Measurements from ENCODE around the gene INMT.

INMT gene

DNA sequence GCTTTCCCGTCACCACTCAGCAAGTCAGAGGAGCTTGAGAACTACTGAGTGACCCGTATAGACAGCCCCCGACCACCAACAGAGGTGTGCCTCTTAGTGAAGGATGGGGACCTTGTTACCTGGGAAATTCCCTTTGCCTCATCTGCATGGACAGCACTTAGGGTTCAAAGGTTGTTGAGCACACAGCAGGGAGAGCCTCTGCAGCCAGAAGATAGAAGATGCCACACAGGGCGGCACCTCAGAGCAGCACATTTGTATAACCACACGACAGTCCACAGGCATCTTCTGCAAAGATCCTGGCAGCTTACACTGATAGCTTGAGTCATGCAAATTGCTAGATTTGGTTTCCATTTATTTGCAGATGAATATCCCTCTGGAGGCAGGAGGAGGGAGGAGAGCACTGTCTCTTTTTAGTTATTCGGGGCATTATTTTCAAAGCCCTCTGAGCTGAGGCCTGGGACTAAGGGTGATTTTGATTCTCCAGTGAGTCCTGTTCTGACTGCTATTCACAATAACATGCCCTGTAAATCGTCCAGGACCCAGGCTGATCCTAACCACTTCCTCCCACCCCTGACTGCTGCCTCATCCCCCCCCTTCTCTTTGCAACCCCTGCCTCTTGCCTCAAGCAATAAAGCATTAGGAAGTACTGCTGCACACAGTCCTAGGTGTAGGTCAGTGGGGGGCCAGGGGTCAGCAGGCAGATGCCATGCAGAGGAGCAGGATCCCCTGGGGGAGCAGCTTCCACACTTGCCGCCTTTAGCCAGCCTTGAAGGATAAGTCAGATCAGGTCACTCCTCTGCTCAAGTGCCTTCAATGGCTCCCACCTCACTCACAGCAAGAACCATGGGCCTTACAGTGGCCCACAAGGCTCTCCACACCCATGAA is 24.6 kb upstream of the INMT start:
- in situ Hi-C loops (cut with HindIII; ENCODE audit: low sequenced_read_pairs), result no loop called here

DNA sequence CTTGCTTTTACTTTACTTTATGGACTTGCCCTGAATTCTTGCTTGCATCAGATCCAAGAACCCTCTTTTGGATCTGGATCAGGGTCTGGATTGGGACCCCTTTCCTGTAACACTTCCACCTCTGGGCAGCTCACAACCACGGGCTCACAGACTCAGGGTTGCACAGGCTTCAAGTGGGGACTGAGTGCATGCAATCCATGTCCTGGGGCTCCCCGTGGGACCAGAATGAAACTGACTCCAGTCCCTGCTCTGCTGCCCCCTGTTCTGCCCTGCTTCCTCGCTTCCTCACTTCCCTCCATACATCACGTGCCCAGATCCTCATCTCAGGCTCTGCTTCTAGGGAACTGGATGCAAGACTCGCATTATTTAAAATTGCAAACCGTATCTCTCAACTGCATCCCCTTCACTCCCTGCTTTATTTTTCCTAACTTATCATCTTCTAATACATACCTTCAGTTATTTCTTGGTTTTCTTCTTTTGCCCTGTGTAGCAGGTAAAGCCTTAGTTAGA is 23.3 kb upstream of the INMT start:
- in situ Hi-C loops (cut with HindIII; ENCODE audit: low sequenced_read_pairs), result no loop called here

DNA sequence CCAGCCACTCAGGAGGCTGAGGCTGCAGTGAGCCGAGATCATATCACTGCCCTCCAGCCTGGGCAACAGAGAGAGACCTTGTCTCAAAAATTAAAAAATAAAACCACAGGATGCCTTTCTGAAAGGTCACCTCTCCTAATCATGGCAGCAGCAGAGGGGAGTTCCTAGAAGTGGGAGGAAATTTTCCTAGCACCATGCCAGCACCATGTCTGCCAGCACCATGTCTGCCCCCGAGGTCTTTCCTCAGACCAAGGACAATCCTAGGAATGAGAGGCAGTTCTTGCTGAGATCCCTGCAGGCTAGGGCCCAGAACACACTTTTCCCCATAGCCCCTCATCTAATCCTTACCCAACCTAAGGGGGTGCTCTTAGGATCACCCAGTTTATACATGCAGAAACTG is 22.3 kb upstream of the INMT start:
- in situ Hi-C loops (cut with HindIII; ENCODE audit: low sequenced_read_pairs), result loop anchor here (5.0 kb wide), 1 partner anchor 47 kb away; the partner anchor contains the start of gene CRHR2

DNA sequence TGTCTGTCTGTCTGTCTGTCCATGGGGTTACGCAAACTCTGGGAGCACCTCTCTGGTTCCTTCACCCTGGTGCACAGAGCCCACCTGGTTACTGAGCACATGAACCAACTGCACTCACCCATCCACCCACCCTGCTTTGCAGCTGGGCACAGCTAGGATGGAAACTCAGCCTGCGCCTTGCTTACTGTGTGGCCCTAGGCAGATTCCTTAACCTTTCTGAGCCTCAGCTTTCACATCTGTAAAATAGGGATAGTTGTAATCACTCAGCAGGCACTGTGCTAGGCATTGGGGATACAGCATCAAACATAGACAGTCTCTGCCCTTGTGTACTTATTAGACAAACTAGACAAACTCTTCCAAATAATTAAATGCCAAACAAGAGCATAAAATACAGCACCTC is 21.8 kb upstream of the INMT start:
- in situ Hi-C loops (cut with HindIII; ENCODE audit: low sequenced_read_pairs), result loop anchor here (5.0 kb wide), 1 partner anchor 48 kb away; the partner anchor contains the start of gene CRHR2

DNA sequence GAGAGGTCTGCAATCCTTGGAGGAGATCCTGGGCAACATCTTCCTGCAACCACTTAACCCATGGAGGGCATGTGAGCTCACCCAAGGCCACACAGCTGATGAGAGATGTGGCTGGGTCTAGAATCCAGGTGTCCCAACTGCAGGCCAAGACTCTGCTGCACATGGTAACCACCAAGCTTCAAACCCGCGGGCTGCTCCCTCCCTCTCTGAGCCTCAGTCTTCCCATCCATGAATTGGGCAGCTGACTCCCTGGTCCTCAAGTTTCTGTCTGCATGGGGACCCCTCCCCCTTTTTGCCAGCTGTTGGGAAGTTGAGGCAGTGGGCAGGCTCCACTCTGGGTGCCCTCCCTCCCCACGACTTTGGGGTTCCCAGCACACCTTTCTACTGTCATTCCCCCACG is 20.9 kb upstream of the INMT start:
- in situ Hi-C loops (cut with HindIII; ENCODE audit: low sequenced_read_pairs), result loop anchor here (5.0 kb wide), 1 partner anchor 49 kb away; the partner anchor contains the start of gene CRHR2

DNA sequence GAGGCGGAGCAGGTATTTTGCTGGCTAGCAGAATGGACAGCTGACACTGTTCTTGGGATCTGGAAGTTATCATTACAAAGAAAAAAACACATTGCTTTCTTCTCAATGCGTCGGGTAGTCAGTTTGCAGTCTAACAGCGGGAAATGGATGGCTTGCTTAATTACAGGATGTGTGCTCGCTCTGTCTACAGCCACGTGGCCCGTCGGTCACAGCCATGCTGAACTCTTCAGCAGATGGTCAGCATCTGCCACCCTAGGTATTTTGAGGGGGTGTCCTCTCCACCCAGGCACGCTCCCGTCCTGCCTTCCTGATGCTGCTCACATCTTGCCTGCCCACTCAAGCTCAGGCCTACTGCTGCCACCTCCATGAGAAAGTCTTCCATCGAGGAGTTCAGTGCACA is 20.4 kb upstream of the INMT start:
- in situ Hi-C loops (cut with HindIII; ENCODE audit: low sequenced_read_pairs), result loop anchor here (5.0 kb wide), 1 partner anchor 49 kb away; the partner anchor contains the start of gene CRHR2

DNA sequence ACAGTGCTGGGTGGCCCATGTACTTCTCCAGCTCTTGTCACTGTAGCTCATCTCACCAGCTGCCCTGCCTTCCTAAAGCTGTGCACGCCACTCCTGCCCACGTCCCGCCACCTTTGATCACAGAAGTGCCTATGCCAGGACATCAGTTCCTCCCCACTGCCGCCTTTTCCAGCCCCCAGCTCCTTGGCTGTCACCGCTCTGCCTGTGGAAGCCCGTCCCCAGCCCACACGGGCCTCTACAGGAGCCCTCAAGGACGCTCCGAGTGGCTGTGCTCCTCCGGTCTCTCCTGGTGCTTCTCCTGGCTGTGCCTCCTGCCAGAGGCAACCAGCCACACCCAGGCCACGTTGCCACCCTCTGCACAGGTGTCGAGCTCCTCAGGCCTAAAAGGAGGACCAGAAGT is 19.3 kb upstream of the INMT start:
- in situ Hi-C loops (cut with HindIII; ENCODE audit: low sequenced_read_pairs), result loop anchor here (5.0 kb wide), 1 partner anchor 50 kb away; the partner anchor contains the start of gene CRHR2

DNA sequence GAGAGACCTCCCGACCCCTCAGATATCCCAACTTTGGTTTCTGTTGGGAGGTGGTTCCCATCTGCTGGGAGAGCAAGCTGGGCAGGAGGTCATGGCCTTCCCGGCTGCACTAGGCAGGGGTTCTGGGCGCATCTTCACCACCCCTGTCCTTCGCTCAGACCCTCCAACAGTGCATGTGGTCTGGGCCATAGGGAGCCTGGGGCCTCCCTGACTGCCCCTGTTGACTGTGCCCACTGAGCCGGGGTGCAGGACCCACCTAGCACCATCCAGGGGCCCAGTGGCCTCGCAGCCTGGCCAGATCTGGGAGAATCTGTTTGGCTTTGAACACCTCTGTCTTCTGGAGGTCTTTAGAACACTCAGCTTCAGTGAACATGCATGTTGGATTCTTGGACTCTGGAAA is 18.7 kb upstream of the INMT start:
- in situ Hi-C loops (cut with HindIII; ENCODE audit: low sequenced_read_pairs), result loop anchor here (5.0 kb wide), 1 partner anchor 51 kb away; the partner anchor contains the start of gene CRHR2

DNA sequence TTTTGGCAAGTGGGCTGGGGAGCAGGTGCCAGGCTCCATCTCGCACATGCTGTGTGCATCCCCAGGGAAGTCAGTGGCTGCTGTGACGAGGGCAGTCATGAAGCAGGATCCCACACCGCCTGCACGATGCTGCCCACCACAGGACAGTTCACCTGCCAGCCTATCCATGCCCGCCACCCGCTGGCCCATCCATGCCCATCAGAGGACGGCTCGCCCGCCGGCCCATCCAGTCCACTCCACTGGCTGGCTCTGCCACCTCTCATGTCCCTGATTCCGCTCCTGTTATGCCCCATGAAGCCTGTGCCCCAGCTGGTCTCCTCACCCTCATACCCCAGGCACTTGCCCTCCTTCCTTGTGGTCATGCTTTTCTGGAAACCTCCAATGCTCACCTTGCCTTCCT is 18.2 kb upstream of the INMT start:
- in situ Hi-C loops (cut with HindIII; ENCODE audit: low sequenced_read_pairs), result loop anchor here (5.0 kb wide), 1 partner anchor 51 kb away; the partner anchor contains the start of gene CRHR2

DNA sequence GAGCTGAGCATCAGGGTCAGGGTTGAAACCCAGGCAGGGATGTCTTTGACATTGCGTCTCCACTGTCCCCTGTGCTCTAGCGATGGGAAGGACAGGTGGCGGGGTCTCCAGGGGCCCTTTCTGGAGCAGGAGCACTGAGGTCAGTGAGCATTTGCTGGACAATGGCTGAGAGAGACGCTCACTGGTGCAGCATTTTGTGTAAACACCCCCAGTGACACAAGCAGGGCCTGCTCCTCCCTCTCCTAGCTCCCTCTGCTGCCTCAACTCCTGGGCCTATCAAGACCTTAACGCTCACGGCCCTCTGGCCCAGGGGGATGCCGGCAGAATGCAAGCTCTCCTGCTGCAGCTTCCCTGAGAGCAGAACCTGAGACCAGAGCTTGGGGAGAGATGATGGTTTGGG is 17.4 kb upstream of the INMT start:
- in situ Hi-C loops (cut with HindIII; ENCODE audit: low sequenced_read_pairs), result loop anchor here (5.0 kb wide), 1 partner anchor 52 kb away; the partner anchor contains the start of gene CRHR2

DNA sequence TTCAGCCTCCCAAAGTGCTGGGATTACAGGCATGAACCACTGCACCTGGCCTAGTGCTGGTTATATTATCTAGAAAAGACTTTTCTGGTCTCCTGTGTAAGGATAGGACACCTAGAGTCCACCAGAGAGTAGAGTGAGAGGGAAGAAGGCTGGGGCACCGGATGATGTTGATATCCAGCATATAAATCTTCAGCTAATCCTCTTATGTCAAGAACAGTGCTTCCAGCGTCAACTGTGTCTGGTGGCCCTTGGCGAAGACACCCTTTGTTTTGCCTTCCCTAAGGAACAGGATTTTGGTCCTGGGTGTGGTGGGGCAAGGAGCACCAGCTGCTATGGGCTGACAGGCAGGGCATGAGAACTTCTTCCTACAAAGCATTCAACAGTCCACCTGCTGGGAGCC is 16.3 kb upstream of the INMT start:
- in situ Hi-C loops (cut with HindIII; ENCODE audit: low sequenced_read_pairs), result no loop called here

DNA sequence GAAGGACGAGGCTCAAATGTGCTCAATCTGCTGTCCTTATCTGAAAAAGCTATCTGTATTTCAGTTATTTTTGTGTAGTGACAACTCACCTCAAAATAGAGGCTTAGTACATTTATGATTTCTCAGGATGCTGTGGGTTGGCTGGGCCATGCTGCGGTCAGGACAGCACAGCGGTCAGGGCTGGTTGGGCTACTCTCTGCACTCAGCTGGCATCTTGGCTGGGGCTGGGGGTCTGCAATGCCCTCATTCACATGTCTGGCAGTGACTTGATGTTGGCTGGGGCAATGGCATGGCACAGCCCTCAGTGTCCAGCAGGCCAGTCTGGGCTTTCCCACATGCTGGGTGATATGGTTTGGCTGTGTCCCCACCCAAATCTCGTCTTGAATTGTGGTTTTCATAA is 15.6 kb upstream of the INMT start:
- in situ Hi-C loops (cut with HindIII; ENCODE audit: low sequenced_read_pairs), result no loop called here

DNA sequence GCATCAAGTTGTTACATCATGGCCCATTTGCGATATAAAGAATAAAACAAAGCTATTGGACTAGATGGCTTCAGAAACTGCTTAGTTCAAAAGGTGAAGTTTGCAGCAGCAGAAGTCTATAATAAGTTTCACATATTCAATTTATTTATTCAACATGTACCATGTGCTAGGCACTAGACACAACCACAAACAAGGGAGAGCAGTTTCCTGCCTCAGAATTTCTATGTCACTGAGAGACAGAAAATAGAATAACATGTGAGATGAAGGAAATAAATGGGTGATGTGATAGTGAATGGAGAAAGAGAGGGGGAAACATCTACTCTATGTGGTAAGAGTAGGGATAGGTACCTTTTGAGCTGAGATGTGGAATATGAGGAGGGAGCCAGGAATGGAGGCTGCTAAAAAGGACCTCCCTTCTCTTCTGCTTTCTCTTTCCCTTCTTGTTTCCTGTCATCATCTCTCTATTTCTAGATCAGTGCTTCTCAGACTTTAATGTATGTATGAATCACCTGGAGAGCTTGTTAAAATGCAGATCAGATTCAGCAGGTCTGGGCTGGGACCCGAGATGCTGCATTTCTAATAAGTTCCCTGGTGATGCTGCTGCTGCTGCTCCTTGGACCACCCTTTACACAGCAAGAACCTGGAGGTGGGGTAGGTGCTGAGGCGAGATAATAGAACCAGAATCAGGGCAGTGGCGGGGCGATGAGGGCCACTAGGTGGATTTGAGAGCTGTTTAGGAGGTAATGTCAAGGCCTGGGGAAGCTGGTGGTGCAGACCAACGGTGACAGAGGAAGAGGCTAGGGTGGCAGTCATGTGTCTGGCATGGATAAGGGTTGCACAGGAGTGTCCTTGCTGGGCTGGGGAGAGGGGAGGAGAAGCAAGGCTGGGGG is 13.7 kb upstream of the INMT start:
- in situ Hi-C loops (cut with HindIII; ENCODE audit: low sequenced_read_pairs), result no loop called here

DNA sequence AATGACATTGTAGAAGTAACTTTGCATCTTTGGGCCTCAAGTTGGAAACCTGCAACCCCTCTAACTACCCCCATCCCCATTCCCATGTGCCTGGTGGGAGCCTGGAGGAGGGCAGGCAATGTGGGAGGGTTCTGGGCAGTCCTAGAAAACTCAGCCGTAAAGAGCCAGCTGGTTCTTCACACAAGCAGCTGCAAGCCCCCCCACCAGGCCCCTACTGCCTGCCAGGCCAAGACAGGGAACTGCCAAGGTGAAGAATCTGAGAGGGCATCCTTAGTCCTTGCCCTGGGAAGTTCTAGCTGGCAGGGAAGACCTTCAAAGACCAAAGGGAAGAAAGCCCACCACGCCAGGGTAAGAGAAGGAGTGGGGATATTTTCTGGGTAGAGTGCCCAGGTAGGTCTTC is 12.2 kb upstream of the INMT start:
- in situ Hi-C loops (cut with HindIII; ENCODE audit: low sequenced_read_pairs), result no loop called here

DNA sequence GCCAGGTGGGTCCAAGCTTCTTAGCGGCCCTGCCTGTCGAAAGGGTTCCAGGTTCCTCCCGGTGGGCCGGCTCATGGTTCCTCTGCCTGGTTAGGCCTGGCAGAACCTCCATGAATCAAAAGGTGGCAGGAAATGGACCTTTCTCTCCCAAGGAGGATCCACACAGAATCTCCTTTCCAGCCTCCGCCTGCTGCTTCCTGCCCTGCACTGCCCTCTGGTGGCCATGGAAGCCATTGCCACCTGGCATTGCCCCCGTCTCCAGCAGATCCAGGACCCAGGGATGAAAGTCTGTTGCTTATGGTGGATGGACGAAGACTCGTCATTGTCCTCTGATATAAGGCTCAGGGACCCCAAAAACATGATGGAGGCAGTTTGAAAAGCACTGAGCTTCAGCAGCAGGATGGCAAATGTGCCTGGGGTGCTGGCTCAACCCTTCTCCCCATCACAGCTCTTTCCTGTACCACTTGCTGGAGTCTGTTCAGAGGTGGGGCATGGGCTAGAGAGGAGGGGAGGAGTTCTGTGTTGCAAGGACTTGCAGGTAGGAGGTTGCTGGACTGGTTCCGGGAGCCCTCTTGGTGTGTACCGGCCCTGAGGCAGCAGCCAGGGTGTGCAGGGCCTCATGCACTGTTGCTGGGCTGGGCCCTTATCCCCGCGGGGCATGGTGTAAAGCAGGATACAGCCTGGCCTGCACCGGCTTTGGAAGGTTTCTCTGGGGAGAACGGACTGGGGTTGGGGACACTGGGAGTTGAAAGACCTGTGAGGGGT is 11.3 kb upstream of the INMT start:
- in situ Hi-C loops (cut with HindIII; ENCODE audit: low sequenced_read_pairs), result no loop called here

DNA sequence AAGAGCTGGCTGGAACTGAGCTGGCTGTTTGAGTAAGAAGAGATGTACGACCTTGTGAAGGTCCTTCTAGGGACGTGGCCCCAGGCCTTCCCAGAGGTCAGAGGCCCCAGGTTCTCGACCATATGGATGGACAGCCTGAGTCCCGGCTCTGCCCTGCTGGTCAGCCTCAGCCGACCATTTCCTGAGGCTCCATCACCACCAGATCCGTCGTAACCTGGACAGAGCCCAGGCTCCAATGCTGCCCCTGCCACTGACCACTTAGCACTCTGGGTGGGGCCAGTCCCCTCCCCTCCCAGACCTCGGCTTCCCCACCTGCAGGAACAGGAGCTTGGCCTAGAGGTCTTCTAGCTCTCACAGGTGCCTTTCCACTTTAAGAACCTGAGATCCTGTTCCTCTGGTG is 10.6 kb upstream of the INMT start:
- in situ Hi-C loops (cut with HindIII; ENCODE audit: low sequenced_read_pairs), result no loop called here

DNA sequence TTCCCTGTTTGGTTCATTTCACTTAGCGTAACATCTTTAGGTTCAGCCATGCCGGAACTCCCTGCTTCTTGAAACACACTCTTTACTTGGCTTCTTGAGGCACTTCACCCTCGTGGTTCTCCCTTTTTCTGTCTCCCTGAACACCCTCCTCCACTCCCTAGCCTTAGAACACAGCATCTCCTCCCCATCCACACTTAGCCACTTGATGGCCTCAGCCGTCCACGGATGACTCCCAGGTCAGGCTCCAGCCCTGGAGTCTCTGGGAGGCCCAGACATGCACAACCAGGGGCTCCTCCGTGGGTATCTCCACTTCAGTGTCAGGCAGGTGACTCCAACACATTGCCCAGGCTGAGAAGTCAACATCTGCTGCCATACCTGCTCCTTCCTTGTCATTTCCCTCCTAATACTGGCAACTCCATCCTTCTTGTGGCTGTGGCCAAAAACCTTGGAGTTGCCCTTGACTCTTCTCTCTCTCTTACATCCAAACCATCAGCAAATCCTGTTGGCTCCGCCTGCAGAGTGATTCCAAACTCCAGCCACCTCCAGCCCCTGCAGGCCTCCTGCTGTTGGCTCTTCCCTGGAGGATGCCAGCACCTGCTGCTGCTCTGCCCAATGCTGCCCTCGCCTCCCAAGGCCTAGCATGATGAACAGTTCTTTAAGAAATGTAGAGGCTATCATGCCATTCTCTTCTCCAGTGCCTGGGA is 8.4 kb upstream of the INMT start:
- in situ Hi-C loops (cut with HindIII; ENCODE audit: low sequenced_read_pairs), result no loop called here

DNA sequence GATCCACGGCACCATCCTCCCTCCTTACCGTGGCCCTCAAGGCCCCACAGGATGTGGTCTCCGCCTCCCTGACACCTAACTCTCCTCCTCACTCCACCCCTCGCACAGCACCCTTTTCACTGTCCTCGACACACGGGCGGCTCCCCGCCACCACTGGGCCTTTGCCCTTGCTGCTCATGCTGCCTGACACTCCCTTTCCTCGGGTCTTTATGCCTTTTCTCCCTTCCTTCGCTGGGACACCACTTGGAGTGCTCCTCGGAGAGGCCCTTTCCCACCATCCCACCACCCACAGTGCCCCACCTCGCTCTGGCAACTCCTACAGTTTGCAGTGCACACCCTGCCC is 7.9 kb upstream of the INMT start:
- in situ Hi-C loops (cut with HindIII; ENCODE audit: low sequenced_read_pairs), result no loop called here

DNA sequence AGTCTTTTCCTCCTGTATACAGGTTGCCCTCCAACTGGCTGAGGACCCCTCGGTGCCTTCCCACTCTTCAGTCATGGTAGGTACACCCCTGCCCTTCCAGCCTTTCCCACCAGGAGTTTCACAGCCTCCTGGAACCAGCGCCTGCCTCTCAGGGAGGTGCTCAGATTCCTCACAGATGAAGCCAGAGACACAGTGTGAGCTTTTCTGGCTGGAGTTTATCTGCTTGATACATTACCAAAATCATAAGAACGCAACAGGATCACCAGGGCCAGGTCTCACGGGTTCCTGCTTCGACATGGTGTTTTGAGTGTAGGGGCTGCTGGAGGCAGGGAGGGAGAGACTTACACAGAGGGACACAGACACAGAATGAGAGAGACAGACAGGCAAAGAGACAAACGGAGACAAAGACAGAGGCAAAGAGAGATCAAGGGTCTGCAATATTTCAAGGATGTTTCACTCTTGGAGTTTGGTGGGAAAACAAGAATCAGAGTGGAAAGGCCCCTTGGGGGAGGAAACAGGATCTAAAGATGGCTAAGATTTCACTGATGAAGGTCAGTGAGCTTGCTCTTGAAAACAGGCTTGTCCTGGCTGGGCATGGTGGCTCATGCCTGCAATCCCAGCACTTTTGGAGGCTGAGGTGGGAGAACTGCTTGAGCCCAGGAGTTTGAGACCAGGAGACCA is 6.5 kb upstream of the INMT start:
- in situ Hi-C loops (cut with HindIII; ENCODE audit: low sequenced_read_pairs), result no loop called here
